Coronary artery (tissue), 2 donors: Measurements from ENCODE around the gene MTCP1.
A peak's percentile ranks its signal among the peaks of the same experiment; 100 is the strongest.

ENCODE experiments used
- DNase-seq: peaks from one replicate; pipeline ENCODE4 v3.0.0-alpha.2; 2017; ENCODE audit warnings: low spot score
- H3K27ac ChIP-seq, 2 donors: fragments of 200-600 bp; sonication (generic); one replicate each; pipeline ENCODE4 v1.5.1; 2016 to 2019
- H3K4me3 ChIP-seq: fragments of 200-600 bp; sonication (generic); 2 replicates; pipeline ENCODE4 v1.5.1; 2016; ENCODE audit warnings: mild to moderate bottlenecking, moderate library complexity
- TF ChIP-seq, protein P1 (sequence below): fragments of 200-600 bp; sonication (generic); IDR thresholded peaks from one replicate; pipeline ENCODE4 v1.5.1; 2019; ENCODE audit warnings: antibody characterized with exemption

Gene MTCP1

DNA sequence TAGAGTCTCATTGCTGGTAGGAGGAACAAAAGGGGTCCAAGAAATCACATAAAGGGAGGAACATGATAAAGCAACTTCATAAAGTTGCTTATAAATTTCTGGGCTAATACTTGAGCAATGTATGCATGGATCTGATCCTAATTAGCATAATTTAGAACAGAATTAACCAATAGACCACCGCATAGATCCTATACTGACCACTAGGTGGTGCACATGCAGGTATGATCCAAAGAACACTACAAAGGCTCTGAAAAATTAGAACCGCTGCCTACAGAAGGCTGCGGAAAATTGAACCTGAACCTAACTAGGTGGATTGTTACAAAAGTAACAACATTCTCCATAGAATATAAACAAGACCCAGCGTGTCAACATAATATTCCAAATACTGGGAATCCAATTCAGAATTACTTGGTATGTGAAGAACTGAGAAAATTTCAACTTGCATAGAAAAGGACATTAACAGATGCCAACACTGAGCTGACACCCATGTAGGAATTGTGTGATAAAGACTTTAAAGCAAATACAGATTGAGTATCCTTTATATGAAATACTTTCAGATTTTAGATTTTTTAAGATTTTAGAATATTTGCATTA is 23.6 kb upstream of the MTCP1 start:
- Histone ChIP-seq H3K27ac (no peak overlapping the region), H3K4me3 (no peak overlapping the region)
- no peak for DNase-seq
- TF ChIP-seq, protein P1, sequence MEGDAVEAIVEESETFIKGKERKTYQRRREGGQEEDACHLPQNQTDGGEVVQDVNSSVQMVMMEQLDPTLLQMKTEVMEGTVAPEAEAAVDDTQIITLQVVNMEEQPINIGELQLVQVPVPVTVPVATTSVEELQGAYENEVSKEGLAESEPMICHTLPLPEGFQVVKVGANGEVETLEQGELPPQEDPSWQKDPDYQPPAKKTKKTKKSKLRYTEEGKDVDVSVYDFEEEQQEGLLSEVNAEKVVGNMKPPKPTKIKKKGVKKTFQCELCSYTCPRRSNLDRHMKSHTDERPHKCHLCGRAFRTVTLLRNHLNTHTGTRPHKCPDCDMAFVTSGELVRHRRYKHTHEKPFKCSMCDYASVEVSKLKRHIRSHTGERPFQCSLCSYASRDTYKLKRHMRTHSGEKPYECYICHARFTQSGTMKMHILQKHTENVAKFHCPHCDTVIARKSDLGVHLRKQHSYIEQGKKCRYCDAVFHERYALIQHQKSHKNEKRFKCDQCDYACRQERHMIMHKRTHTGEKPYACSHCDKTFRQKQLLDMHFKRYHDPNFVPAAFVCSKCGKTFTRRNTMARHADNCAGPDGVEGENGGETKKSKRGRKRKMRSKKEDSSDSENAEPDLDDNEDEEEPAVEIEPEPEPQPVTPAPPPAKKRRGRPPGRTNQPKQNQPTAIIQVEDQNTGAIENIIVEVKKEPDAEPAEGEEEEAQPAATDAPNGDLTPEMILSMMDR: peak; percentile 35

DNA sequence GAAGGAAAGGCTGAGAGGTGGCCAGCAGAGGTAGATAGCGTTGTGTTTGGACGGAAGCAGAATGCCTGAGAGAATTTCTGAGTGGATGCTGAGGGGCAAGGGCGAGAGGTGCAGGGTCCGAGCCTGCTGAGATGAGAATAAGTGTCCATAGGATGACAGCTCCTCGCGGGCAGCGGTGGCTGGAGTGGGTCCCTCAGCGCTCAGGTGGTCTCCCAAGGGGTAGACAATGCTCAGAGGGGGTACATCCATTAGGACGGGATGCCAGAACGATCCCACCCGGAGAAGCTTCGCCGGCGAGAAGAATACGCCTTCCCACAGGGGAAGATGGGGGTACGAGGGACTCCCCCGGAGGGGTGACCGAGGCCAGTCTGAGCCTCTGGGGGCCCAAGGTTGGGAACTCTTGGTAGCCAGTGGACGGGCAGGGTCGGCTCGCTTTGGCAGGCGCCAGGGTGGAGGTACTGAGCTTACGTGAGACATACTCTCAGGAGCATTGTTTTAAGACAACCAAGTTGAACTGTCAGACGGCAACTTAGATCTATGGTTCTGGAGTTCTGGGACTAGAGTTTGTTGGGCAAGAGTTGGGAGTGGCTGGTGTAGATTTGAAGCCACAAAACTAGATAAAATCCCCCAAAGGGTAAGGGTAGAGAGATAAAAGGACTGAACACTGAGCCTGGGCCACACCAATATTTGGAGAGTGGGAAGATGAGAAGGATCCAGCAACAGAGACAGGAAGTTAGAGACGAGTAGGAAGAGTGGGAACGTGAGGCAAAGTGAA is 16.2 kb upstream of the MTCP1 start:
- Histone ChIP-seq H3K4me3 (no peak overlapping the region), H3K27ac (no peak overlapping the region)
- DNase-seq: no peak
- TF ChIP-seq, protein P1: no peak

DNA sequence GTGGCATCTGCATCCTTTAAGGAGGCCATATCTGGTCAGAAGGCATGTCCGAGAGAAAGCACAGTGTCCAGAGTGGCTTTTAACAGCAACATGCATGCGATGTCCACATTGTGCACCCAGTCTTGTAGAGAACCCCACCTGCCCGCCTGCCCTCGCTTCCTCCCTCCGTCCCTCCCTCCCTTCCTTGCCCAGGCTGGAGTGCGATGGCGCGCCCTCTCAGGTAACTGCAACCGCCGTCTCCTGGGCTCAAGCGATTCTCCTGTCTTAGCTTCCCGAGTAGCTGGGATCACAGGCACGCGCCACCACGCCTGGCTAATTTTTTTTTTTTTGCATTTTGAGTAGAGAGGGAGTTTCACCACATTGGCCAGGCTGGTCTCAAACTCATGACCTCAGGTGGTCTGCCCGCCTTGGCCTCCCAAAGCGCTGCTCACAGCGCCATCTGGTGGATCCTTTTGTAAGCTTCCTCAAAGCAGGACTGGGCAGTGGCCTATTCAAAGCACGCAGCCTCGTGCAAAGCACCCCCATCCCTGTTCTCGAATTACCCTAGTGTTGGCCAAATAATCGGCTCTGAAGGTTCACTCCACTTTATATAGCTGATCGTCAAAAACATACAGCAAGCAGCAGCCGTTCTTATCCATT is 15.4 kb upstream of the MTCP1 start:
- Histone ChIP-seq H3K27ac (no peak overlapping the region), H3K4me3 (no peak overlapping the region)
- no peak for DNase-seq
- TF ChIP-seq, protein P1: no peak

DNA sequence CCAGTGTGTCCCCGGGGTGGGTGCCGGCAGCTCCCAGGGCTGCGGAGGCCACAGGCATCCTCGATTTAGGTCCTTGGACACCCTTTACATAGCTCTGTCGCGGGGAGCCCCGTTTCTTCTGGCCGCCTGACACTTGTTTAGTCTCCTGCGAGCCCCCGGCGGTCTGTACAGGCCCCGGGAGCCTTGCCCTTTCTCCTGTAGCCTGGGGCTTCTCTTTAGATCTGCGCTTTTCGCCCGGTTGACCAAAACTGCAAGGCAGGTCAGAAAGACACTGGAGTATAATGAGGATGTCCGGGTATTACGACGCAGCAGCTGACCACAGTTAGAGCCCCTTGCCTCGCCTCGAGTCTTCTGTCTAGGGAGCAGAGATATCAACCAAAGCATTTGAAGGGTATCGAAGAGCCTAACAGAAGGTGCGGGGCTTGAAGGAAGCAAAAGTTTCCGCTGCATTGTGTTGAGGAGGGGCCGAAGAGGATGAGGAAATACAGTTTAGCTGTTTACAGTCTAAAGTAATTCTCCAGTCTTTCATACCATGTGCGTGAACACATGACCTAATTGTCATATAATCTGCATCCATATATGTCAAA is 851 bp upstream of the MTCP1 start:
- Histone ChIP-seq H3K27ac (peak overlapping the region; percentile 15 to 89), H3K4me3 (peak overlapping the region; percentile 80)
- TF ChIP-seq, protein P1: no peak
- peak; percentile 78 for DNase-seq

DNA sequence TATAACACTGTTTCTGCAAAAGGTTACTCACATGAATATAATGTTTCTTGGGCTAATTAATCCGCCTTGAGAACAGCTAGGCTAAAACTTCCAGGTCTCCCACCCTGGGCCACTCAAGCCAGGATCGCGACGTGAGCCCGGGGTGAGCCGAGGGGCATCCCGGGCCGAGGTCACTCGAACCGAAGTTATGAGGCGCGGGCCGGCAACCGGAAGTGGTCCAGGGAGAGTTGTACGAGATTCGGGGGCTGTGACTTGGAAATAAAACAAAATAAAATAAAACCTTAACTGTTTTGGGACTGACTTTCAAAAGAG is 317 bp downstream of the MTCP1 start:
- H3K27ac ChIP-seq: peak overlapping the region; percentile 74 to 89
- peak overlapping the region; percentile 80 for H3K4me3 ChIP-seq
- no peak for DNase-seq
- TF ChIP-seq, protein P1: no peak

DNA sequence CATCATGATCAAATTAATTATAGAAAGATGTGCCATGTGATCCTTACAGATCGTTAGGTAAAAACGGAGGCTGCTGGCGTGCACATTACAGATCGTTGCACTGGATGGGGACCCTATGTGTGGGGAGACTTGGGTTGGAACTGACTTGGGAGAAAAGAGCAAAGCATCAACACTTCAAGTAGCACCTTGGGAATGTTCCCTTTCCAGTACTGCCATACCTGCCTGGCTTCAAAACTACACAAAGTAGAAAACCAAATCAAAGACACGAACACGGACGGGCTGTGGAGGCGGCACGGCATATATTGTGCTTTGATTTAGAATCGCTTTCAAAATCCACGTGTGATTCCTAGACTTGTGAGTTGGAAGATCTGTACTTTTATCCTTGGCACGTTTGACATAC is 898 bp downstream of the MTCP1 start:
- Histone ChIP-seq H3K4me3 (peak overlapping the region; percentile 80), H3K27ac (peak overlapping the region in 1 of 2 donors; percentile 74)
- no peak for DNase-seq
- TF ChIP-seq, protein P1: no peak
